ENCODE results near the gene ZNF587. TPM values are rescaled to one million over a fixed set of nuclear protein-coding genes. Genes with fewer than 3 reads are reported as not detected.

ZNF587 gene
- total RNA-seq, 4 donors from 2014 or later: 13.2 to 27.5 (median 16.3) TPM

GRCh38 chr19:57907394-57907793 lies 57.7 kb downstream of the ZNF587 start:
- H3K9me3 ChIP-seq: peaks cover 0 to 53% (median 20%) of the 10 kb centered on the region in 3 donors
- no peaks in the 10 kb centered on the region for H3K4me1 ChIP-seq
- H3K27ac ChIP-seq: no peak overlapping the region
- no peak overlapping the region for H3K4me3 ChIP-seq
- intact Hi-C loops (cut with DNase I): no loop called here
- no peak for DNase-seq
- TF ChIP-seq POLR2A (IDR thresholded peaks at IDR 0.05) (no peak), CTCF (IDR thresholded peaks at IDR 0.05) (no peak)
- 84 to 96% methylated on average over 3 of the region's 3 CpGs for WGBS, 2 donors
- H3K36me3 ChIP-seq: peaks cover 12 to 70% (median 16%) of the 10 kb centered on the region in 3 donors
- H3K27me3 ChIP-seq: no peaks in the 10 kb centered on the region

- Histone ChIP-seq H3K27me3 (no peaks in the 10 kb centered on the region), H3K27ac (no peak overlapping the region), H3K4me1 (peaks cover 7 to 24% (median 8%) of the 10 kb centered on the region in 3 donors), H3K4me3 (no peak overlapping the region), H3K36me3 (peaks cover 8 to 53% (median 10%) of the 10 kb centered on the region in 3 donors), H3K9me3 (peaks cover 0 to 41% (median 17%) of the 10 kb centered on the region in 3 donors)
- WGBS, 2 donors: 76 to 95% methylated on average over 3 of the region's 3 CpGs
- no peak for TF ChIP-seq CTCF (IDR thresholded peaks at IDR 0.05)
- TF ChIP-seq POLR2A (IDR thresholded peaks at IDR 0.05): no peak
- DNase-seq: no peak
- intact Hi-C loops (cut with DNase I): loop anchor here (10.0 kb wide), 1 partner anchor 170 kb away; the partner anchor contains the start of gene ZNF776
These were observed 64.9 kb downstream of the ZNF587 start for GRCh38 chr19:57914531-57914930.

Other genes starting within 250 kb of the ZNF587 start
- 1 to 10 TPM in 3 of 4 donors, under 1 TPM in 1; 0.70 to 3.9 (median 1.8) TPM for gene ZNF530, start 250.0 kb upstream of the ZNF587 start, total RNA-seq
- gene ZNF134, start 235.6 kb upstream of the ZNF587 start, total RNA-seq: 10 to 100 TPM in 2 of 4 donors, 1 to 10 TPM in 2; 7.5 to 14.9 (median 10.4) TPM
- gene ZNF211, start 216.7 kb upstream of the ZNF587 start, total RNA-seq: 1 to 10 TPM; 2.9 to 7.7 (median 5.9) TPM
- gene ZSCAN4, start 180.9 kb upstream of the ZNF587 start, total RNA-seq: not detected
- 10 to 100 TPM in 1 of 4 donors, 1 to 10 TPM in 3; 2.3 to 14.5 (median 5.8) TPM for gene ZNF551, start 167.9 kb upstream of the ZNF587 start, total RNA-seq
- gene ZNF154, start 140.7 kb upstream of the ZNF587 start, total RNA-seq: 1 to 10 TPM in 2 of 4 donors, under 1 TPM in 2; 0.15 to 2.5 (median 0.94) TPM
- gene ZNF671, start 122.2 kb upstream of the ZNF587 start, total RNA-seq: 1 to 10 TPM; 1.3 to 4.2 (median 1.5) TPM
- 10 to 100 TPM in 1 of 4 donors, 1 to 10 TPM in 3; 7.9 to 11.6 (median 8.7) TPM for gene ZNF776, start 103.0 kb upstream of the ZNF587 start, total RNA-seq
- gene ZNF586, start 80.2 kb upstream of the ZNF587 start, total RNA-seq: 10 to 100 TPM in 3 of 4 donors, 1 to 10 TPM in 1; 8.1 to 30.5 (median 22.0) TPM
- gene ZNF552, start 34.9 kb upstream of the ZNF587 start, total RNA-seq: 10 to 100 TPM in 2 of 4 donors, 1 to 10 TPM in 2; 5.2 to 15.3 (median 12.3) TPM
- 10 to 100 TPM in 2 of 4 donors, 1 to 10 TPM in 2; 5.3 to 25.0 (median 13.3) TPM for gene ZNF587B, start 19.6 kb upstream of the ZNF587 start, total RNA-seq
- gene ZNF814, start 39.2 kb downstream of the ZNF587 start, total RNA-seq: 10 to 100 TPM in 1 of 4 donors, 1 to 10 TPM in 3; 3.0 to 12.6 (median 5.0) TPM
- gene ZNF417, start 66.7 kb downstream of the ZNF587 start, total RNA-seq: 10 to 100 TPM in 1 of 4 donors, 1 to 10 TPM in 3; 4.3 to 11.1 (median 6.1) TPM
- 1 to 10 TPM; 1.4 to 9.5 (median 3.5) TPM for gene ZNF418, start 85.5 kb downstream of the ZNF587 start, total RNA-seq
- 1 to 10 TPM; 1.7 to 6.3 (median 2.4) TPM for gene ZNF256, start 97.8 kb downstream of the ZNF587 start, total RNA-seq
- under 1 TPM in 2 of 4 donors, not detected in 2; 0.44 to 0.57 TPM for gene C19orf18, start 124.7 kb downstream of the ZNF587 start, total RNA-seq
- gene ZNF606, start 153.0 kb downstream of the ZNF587 start, total RNA-seq: 10 to 100 TPM in 1 of 4 donors, 1 to 10 TPM in 3; 7.2 to 13.0 (median 8.1) TPM
- under 1 TPM in 1 of 4 donors, not detected in 3; 0.48 TPM for gene ZSCAN1, start 184.2 kb downstream of the ZNF587 start, total RNA-seq
- 1 to 10 TPM in 3 of 4 donors, under 1 TPM in 1; 0.83 to 3.8 (median 1.3) TPM for gene ZNF135, start 209.4 kb downstream of the ZNF587 start, total RNA-seq
- 10 to 100 TPM in 3 of 4 donors, 1 to 10 TPM in 1; 9.0 to 49.6 (median 21.1) TPM for gene ZSCAN18, start 248.4 kb downstream of the ZNF587 start, total RNA-seq

Data from esophagus squamous epithelium (tissue), 5 donors.